Heart left ventricle (tissue), 13 donors: ENCODE measurements around the gene DYSF.

Experiments used
- POLR2A ChIP-seq, 2 donors: fragments of 450-650 bp; IDR thresholded peaks; one replicate each; pipeline ENCODE4 v1.6.1; 2017; ENCODE audit warnings: antibody characterized with exemption in 2 of 2, mild to moderate bottlenecking in 2 of 2, moderate library complexity in 2 of 2
- TF ChIP-seq, protein P1 (sequence below), 12 donors: fragments of 200-600 bp; sonication (generic) in 4 of 12; IDR thresholded peaks; one replicate each; pipeline versions ENCODE4 v1.5.0 to v1.8.0; 2018 to 2022; ENCODE audit warnings: antibody characterized with exemption in 12 of 12, mild to moderate bottlenecking in 5 of 12
- donor health status: ischemic (EF 13 %, LVEDD 7.1; RV severe dilation, severe dysfunction).
- donor health status: DM: no; HTN: yes; CAD: no.
- donor health status: DM: no; HTN: no; CAD: no.
- donor health status: ischemic (EF 25% LVEDD 6.9; RV normal size, moderate dysfunction).
- donor health status: ischemic (EF 25% LVEDD 5.7; RV mildly dilated, moderate dysfunction).
- donor health status: ischemic (EF 35%, LVEDD 5.7; RV mildly dilated, moderate dysfunction).
- donor health status: nonischemic (EF 11% LVEDD 7.7; RV severe dilation, severe dysfunction).
- donor health status: DM: yes; HTN: yes; CAD: no.
- donor health status: PGD.
- donor health status: ischemic (EF 29% LVEDD 5.4; RV normal size, mild dysfunction).
- donor health status: nonischemic (EF 23%, LVEDD 6.1; RV moderate dilation, normal function).

DNA sequence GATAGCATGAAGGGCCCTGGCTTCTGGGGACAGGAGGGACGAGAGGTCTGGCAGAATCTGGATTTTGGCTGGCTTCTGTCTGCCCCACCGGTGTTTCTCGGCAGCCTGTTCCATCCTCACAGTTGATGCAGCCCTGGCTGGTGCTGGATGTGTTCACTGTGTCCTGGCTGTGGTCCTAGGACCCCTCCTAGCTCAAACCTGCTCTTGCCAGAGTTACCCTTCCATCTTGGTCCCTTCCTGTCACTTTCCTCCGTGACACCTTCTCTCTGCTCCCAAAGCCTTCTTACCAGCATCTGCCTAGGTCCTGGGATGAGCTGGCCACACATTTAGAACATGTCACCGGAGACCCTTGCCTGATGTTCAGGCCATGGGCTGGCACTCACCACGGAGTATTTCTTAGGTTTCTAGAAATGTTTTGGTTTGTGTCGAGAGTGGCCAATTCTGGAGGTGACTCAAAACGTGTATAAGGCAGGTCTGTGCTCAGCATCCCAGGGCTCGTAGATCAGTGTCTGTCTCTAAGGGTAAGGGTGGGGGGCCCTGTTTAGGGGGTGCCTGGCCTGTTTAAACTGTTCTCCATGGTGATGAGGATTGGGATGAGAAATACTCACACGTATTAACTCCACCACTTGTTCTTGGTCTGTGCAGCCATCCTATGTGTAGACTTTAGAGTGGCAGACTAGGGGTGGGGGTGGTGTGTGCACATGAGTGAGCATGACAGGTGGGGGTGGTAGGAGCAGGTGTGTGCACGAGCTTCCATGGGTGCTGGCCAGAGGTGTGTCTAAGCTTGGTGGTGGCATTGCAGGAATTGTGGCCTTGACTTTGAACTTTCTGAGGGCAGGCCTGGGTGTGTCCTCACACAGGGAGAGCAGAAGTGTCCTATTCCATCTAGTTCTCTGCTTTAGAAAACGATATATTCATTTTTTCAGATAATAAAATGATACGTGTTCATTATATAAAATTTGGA, 162.7 kb downstream of the DYSF start:
- no peak for TF ChIP-seq POLR2A (IDR thresholded peaks at IDR 0.05)
- TF ChIP-seq, protein P1, sequence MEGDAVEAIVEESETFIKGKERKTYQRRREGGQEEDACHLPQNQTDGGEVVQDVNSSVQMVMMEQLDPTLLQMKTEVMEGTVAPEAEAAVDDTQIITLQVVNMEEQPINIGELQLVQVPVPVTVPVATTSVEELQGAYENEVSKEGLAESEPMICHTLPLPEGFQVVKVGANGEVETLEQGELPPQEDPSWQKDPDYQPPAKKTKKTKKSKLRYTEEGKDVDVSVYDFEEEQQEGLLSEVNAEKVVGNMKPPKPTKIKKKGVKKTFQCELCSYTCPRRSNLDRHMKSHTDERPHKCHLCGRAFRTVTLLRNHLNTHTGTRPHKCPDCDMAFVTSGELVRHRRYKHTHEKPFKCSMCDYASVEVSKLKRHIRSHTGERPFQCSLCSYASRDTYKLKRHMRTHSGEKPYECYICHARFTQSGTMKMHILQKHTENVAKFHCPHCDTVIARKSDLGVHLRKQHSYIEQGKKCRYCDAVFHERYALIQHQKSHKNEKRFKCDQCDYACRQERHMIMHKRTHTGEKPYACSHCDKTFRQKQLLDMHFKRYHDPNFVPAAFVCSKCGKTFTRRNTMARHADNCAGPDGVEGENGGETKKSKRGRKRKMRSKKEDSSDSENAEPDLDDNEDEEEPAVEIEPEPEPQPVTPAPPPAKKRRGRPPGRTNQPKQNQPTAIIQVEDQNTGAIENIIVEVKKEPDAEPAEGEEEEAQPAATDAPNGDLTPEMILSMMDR (IDR thresholded peaks at IDR 0.05): no peak
